Inflammatory macrophage (primary cell): ENCODE data around the gene POLR3H.

Experiments used
- DNase-seq, 2 donors: peaks; one replicate each; pipeline ENCODE4 v3.0.0-alpha.2; 2020 to 2022

POLR3H gene

GRCh38 chr22:41513391-41513790 lies 30.9 kb downstream of the POLR3H start:
- DNase-seq, result no peak

- DNase-seq, result no peak
Observed at GRCh38 chr22:41512421-41513194, 31.7 kb downstream of the POLR3H start.

GRCh38 chr22:41511521-41511968 lies 32.7 kb downstream of the POLR3H start:
- DNase-seq, result no peak

GRCh38 chr22:41508770-41509170 lies 35.5 kb downstream of the POLR3H start:
- DNase-seq, result no peak

- no peak for DNase-seq
Observed at GRCh38 chr22:41507330-41508063, 36.8 kb downstream of the POLR3H start.

GRCh38 chr22:41505511-41506220 lies 38.6 kb downstream of the POLR3H start:
- no peak for DNase-seq

- DNase-seq, result no peak
Observed at GRCh38 chr22:41504816-41505215, 39.5 kb downstream of the POLR3H start.

- no peak for DNase-seq
Observed at GRCh38 chr22:41504397-41504796, 39.9 kb downstream of the POLR3H start.

- DNase-seq, result peak in 1 of 2 donors; percentile 35
Observed at GRCh38 chr22:41501209-41501608, 43.1 kb downstream of the POLR3H start.

GRCh38 chr22:41500303-41500702 lies 44.0 kb downstream of the POLR3H start:
- no peak for DNase-seq

GRCh38 chr22:41499624-41500280 lies 44.5 kb downstream of the POLR3H start:
- DNase-seq, result no peak

GRCh38 chr22:41498303-41498835 lies 45.9 kb downstream of the POLR3H start:
- DNase-seq, result no peak

GRCh38 chr22:41491374-41492100 lies 52.7 kb downstream of the POLR3H start:
- no peak for DNase-seq

- DNase-seq, result no peak
Observed at GRCh38 chr22:41488596-41489385, 55.5 kb downstream of the POLR3H start.

GRCh38 chr22:41488076-41488475 lies 56.2 kb downstream of the POLR3H start:
- DNase-seq, result no peak

GRCh38 chr22:41487037-41487935 lies 57.0 kb downstream of the POLR3H start:
- DNase-seq, result no peak

GRCh38 chr22:41485033-41485432 lies 59.2 kb downstream of the POLR3H start:
- DNase-seq, result no peak

GRCh38 chr22:41482319-41482935 lies 61.8 kb downstream of the POLR3H start:
- DNase-seq, result peak; percentile 86 to 93

- DNase-seq, result no peak
Observed at GRCh38 chr22:41481925-41482318, 62.3 kb downstream of the POLR3H start.
